MCF 10A (cell line): ENCODE results near the gene AP3D1. TPM values are rescaled to one million over a fixed set of nuclear protein-coding genes. Genes with fewer than 3 reads are reported as not detected.

Experiments
- BruUV-seq: library from RNA; stranded (reverse); fragments of 400-500 nt; replicated peaks from 2 replicates; lab custom pipeline; 2021; lab: Mats Ljungman, UMichigan
- CTCF ChIA-PET: fragments of 300-600 bp; sonication (Branson Sonifier 250); formaldehyde crosslinking; extraction: SDS; loops from one replicate; lab custom pipeline; 2021; ENCODE audit warnings: antibody characterized with exemption, inconsistent platforms; lab: Yijun Ruan, JAX
- POLR2A ChIA-PET: fragments of 300-600, 350-650 bp; sonication (Branson Sonifier 250); formaldehyde crosslinking; extraction: SDS; loops from one replicate; lab custom pipeline; 2020; ENCODE audit warnings: antibody characterized with exemption, inconsistent platforms; lab: Yijun Ruan, JAX
- DNase-seq: peaks from one replicate; pipeline ENCODE4 v3.0.0-alpha.2; 2018; ENCODE audit not compliant: unreplicated experiment
- H3K27ac Mint-ChIP-seq: one replicate; pipeline ENCODE4 v1.8.0; 2022; ENCODE audit warnings: mild to moderate bottlenecking, low read depth, mixed read lengths; ENCODE audit not compliant: unreplicated experiment
- H3K27me3 Mint-ChIP-seq: one replicate; pipeline ENCODE4 v1.8.0; 2022; ENCODE audit warnings: mixed read lengths; ENCODE audit not compliant: insufficient read depth, unreplicated experiment
- H3K36me3 Mint-ChIP-seq: one replicate; pipeline ENCODE4 v1.8.0; 2022; ENCODE audit warnings: mild to moderate bottlenecking, moderate library complexity, mixed read lengths; ENCODE audit not compliant: insufficient read depth, unreplicated experiment
- H3K4me1 Mint-ChIP-seq: one replicate; pipeline ENCODE4 v1.8.0; 2022; ENCODE audit warnings: mixed read lengths; ENCODE audit not compliant: insufficient read depth, unreplicated experiment
- H3K4me3 Mint-ChIP-seq: one replicate; pipeline ENCODE4 v1.8.0; 2022; ENCODE audit warnings: mild to moderate bottlenecking, moderate library complexity, mixed read lengths; ENCODE audit not compliant: unreplicated experiment
- H3K9me3 Mint-ChIP-seq: one replicate; pipeline ENCODE4 v1.8.0; 2022; ENCODE audit warnings: mixed read lengths; ENCODE audit not compliant: unreplicated experiment
- CTCF ChIP-seq: fragments of 200-600 bp; IDR thresholded peaks from one replicate; pipeline ENCODE4 v1.8.0; 2022; ENCODE audit warnings: antibody characterized with exemption, mild to moderate bottlenecking; ENCODE audit not compliant: unreplicated experiment
- intact Hi-C: fragments of 100-400 bp; cut with micrococcal nuclease; formaldehyde crosslinking; loops from 2 replicates; pipeline ENCODE4 v1.14.1; 2022
- total RNA-seq: library from RNA; stranded (reverse); gene quantifications from 2 replicates; pipeline ENCODE4 v1.2.3, GENCODE V29; 2022

Gene AP3D1
- total RNA-seq, 1 experiment from 2014 or later: 181 TPM

- Mint-ChIP-seq H3K9me3 (no peaks in the 10 kb centered on the region), H3K4me3 (peak overlapping the region; percentile 62), H3K27ac (peak overlapping the region; percentile 91), H3K4me1 (peaks cover 15% of the 10 kb centered on the region), H3K36me3 (peaks cover under 1% of the 10 kb centered on the region), H3K27me3 (no peaks in the 10 kb centered on the region)
- no peak for DNase-seq
- BruUV-seq: no TSS peak
- CTCF ChIA-PET: interaction anchor here (0.6 kb wide), 1 partner anchor 8 kb away, joined by 3 read pairs; no protein-coding TSS in a partner anchor
- intact Hi-C loops: no loop called here
- no peak for TF ChIP-seq CTCF
- POLR2A ChIA-PET: interaction anchor here (1.0 to 1.1 kb wide), 2 partner anchors 24 to 39 kb away, joined by 3 to 4 read pairs; partner anchors contain the start of gene MOB3A
These were observed 94.6 kb downstream of the AP3D1 start for GRCh38 chr19:2056837-2057192.

GRCh38 chr19:2055931-2056836 is 95.2 kb downstream of the AP3D1 start:
- no TSS peak for BruUV-seq
- intact Hi-C loops: no loop called here
- Mint-ChIP-seq H3K27me3 (no peaks in the 10 kb centered on the region), H3K36me3 (peaks cover 6% of the 10 kb centered on the region), H3K4me3 (peak overlapping the region; percentile 62), H3K27ac (peak overlapping the region; percentile 91), H3K4me1 (peaks cover 19% of the 10 kb centered on the region), H3K9me3 (no peaks in the 10 kb centered on the region)
- ChIA-PET POLR2A (interaction anchor here (1.0 to 1.1 kb wide), 2 partner anchors 23 to 40 kb away, joined by 3 to 4 read pairs; partner anchors contain the start of gene MOB3A), CTCF (interaction anchor here (0.6 kb wide), 1 partner anchor 8 kb away, joined by 3 read pairs; no protein-coding TSS in a partner anchor)
- TF ChIP-seq CTCF: no peak
- DNase-seq: peak; percentile 84

- ChIA-PET POLR2A (interaction anchor here (0.7 to 4.5 kb wide), 3 partner anchors 13 to 281 kb away, joined by 3 to 27 read pairs (median 3); no protein-coding TSS in a partner anchor), CTCF (interaction anchor here (1.2 kb wide), 1 partner anchor 35 kb away, joined by 5 read pairs; no protein-coding TSS in a partner anchor)
- intact Hi-C loops: no loop called here
- DNase-seq: peak; percentile 56
- Mint-ChIP-seq H3K36me3 (peaks cover 17% of the 10 kb centered on the region), H3K27ac (peak overlapping the region; percentile 91), H3K4me3 (peak overlapping the region; percentile 19), H3K27me3 (no peaks in the 10 kb centered on the region), H3K9me3 (no peaks in the 10 kb centered on the region), H3K4me1 (peaks cover 12% of the 10 kb centered on the region)
- TF ChIP-seq CTCF: no peak
- BruUV-seq: no TSS peak
These were observed 96.6 kb downstream of the AP3D1 start for GRCh38 chr19:2054763-2055162.
